GM21423 (cell line): ENCODE measurements around the gene APOBEC3B.
A peak's percentile ranks its signal among the peaks of the same experiment; 100 is the strongest.
"Not testable (repeated sequence)": the region's sequence is repeated elsewhere in the genome, so short reads cannot be mapped to it uniquely, and the experiment has no call there.

Experiments
- ATAC-seq: cut with Tn5 transposase; IDR thresholded peaks from one replicate; pipeline ENCODE4 v1.9.1; 2021; ENCODE audit warnings: mild to moderate bottlenecking, moderate library complexity; ENCODE audit not compliant: unreplicated experiment

The APOBEC3B gene

GRCh38 chr22:38950527-38951295, 31.4 kb upstream of the APOBEC3B start:
- no peak for ATAC-seq

- no peak for ATAC-seq
Observed at GRCh38 chr22:38951734-38952133, 30.4 kb upstream of the APOBEC3B start.

- no peak for ATAC-seq
Observed at GRCh38 chr22:38952281-38952993, 29.7 kb upstream of the APOBEC3B start.

- no peak for ATAC-seq
Observed at GRCh38 chr22:38953091-38953490, 29.1 kb upstream of the APOBEC3B start.

GRCh38 chr22:38953577-38954413, 28.4 kb upstream of the APOBEC3B start:
- ATAC-seq, result peak; percentile 64

- no peak for ATAC-seq
Observed at GRCh38 chr22:38954414-38955043, 27.6 kb upstream of the APOBEC3B start.

- ATAC-seq, result no peak
Observed at GRCh38 chr22:38955250-38955905, 26.8 kb upstream of the APOBEC3B start.

GRCh38 chr22:38955926-38956325, 26.2 kb upstream of the APOBEC3B start:
- ATAC-seq, result no peak

- ATAC-seq, result no peak
Observed at GRCh38 chr22:38956551-38956950, 25.6 kb upstream of the APOBEC3B start.

- no peak for ATAC-seq
Observed at GRCh38 chr22:38957046-38957770, 24.9 kb upstream of the APOBEC3B start, which contains the start of gene APOBEC3A. Gene APOBEC3A, plus strand, starts transcription at chr22:38957609. Its CDS starts 83 bp downstream, at chr22:38957692.

- no peak for ATAC-seq
Observed at GRCh38 chr22:38957808-38958650, 24.1 kb upstream of the APOBEC3B start.

- ATAC-seq, result not testable (repeated sequence)
Observed at GRCh38 chr22:38958651-38958943, 23.6 kb upstream of the APOBEC3B start.

GRCh38 chr22:38959590-38959989, 22.6 kb upstream of the APOBEC3B start:
- no peak for ATAC-seq

GRCh38 chr22:38960673-38961072, 21.5 kb upstream of the APOBEC3B start:
- not testable (repeated sequence) for ATAC-seq

GRCh38 chr22:38963291-38963738, 18.8 kb upstream of the APOBEC3B start:
- not testable (repeated sequence) for ATAC-seq

- no peak for ATAC-seq
Observed at GRCh38 chr22:38963872-38964271, 18.3 kb upstream of the APOBEC3B start.

GRCh38 chr22:38964306-38964705, 17.8 kb upstream of the APOBEC3B start:
- no peak for ATAC-seq

GRCh38 chr22:38964989-38965388, 17.2 kb upstream of the APOBEC3B start:
- no peak for ATAC-seq
